GM19023 (cell line): ENCODE data around the gene PCSK5.
"Not testable (repeated sequence)": the region's sequence is repeated elsewhere in the genome, so short reads cannot be mapped to it uniquely, and the experiment has no call there.

ENCODE experiments used
- ATAC-seq: cut with Tn5 transposase; IDR thresholded peaks from one replicate; pipeline ENCODE4 v1.9.1; 2021; ENCODE audit warnings: mild to moderate bottlenecking, moderate library complexity; ENCODE audit not compliant: unreplicated experiment

The PCSK5 gene

DNA sequence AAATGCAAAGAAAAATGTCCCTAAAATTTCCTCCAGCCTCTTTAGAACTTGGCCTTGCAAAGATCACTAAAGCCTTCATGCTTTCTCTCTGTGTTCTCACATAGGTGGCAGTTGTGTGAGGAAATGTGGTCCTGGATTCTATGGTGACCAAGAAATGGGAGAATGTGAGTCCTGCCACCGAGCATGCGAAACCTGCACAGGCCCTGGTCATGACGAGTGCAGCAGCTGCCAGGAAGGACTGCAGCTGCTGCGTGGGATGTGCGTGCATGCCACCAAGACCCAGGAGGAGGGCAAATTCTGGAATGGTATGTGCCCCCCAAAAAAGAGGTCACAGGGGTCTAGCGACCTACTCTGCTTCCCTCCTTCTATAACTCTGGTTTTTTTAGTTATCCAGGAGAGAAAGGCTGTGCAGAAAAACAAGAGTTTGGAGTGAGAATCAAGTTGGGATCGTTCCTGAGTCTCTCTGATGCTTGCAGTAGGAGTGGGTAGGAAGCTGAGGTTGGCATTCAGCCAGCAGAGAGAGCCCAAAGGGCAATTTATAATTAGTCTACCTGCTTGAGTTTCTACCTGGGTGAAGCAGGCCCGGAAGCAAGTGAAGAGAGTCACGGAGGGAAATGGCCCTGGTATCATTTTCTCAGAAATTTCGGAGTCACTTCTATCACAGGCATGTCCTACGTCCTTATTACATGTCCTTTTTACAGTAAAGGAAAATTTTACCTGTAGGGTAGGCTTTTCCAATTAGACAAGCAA is 406.3 kb downstream of the PCSK5 start:
- no peak for ATAC-seq

DNA sequence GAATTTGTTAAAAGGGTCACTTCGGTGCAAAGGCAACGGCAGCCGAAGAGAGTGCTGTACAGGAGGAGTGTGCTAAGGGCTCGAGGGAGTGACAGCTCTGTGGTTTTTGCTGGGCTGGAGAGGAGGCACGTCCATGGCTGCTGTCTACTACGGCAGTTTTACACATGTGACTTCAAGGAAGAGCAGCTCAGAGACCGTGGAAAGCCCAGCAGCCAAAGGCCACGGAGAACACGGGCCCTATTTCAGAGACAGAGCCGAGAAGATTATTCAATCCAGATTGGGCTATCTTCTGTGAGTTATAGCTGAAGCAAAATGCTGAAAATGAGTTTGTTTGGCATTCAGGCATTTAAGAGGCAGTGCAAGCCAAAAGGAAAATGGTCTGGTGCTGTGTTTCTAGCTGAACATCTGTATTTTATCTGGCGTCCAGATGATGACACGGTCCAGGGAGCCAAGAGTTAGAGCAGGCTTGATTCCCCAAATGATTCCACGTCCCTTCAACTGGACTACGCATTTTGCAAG is 407.3 kb downstream of the PCSK5 start:
- ATAC-seq = no peak

DNA sequence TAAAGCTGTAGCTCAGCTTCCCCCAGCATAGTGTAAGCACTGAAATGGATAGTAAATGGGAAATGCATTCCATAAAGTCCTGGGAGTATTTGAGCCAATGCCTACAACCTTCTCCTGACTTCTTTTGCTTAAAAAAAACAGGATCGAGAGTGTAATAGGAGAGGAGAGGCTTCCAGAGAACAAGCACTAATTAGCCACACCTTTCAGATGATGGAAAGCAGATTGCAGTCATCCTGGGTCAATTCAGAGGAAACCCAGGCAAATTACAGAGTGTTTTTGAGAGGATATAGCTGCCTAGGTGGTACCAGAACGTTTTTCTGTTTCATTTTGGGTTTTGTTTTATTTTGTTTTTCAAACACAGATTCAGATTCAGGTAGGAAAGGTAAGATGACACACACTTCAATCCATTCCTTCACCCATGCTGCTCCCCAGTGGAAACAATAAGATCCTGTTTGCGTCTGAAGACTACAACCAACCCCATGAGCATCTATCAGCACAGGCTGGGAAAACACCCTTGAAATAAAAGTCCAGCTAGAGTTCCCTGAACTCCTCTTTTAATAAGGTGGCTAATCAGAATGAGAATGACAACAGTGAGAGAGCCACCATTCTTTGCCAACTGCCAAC is 408.2 kb downstream of the PCSK5 start:
- no peak for ATAC-seq

DNA sequence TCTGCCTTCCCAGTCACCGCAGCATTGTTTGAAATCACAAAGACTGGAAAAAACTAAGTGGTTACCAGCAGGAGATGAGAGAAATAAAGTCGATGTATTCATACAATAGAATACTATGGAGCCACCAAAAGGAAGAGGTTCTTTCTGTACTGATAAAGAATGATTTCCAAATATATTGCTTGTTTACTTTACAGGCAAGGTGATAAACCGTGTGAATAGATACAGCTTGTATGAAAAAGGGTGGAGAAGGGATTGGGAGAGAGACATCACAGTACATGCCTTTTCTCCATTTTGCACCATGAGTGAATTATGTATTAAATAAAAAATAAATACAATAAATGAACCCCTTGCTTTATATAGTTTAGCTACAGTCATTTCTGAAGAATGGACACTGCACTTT is 412.1 kb downstream of the PCSK5 start:
- ATAC-seq = no peak

DNA sequence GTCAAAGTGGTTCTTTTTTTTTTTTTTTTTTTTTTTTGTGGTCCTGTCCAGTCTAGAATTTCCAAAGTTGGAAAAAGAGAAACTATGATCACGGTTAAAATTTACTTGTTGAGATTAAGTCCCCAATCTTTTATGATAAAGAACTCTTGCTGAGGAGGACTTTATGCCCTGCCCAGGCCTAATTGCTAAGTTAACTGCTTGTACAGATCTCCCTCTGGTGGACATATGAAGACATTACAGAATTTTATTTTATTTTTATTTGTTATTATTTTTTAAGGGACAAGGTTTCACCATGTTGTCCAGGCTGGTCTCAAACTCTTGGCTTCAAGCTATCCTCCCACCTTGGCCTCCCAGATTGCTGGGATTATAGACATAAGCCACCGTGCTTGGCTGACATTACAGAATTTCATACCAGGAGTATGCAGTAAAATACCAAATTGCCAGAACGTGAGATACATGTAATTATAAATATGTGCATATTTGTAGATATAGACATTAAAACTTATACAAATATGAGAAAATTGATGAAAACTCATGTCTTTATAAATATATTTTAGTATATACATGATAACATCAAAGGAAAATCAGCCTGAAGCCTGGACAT is 412.6 kb downstream of the PCSK5 start:
- ATAC-seq = no peak

DNA sequence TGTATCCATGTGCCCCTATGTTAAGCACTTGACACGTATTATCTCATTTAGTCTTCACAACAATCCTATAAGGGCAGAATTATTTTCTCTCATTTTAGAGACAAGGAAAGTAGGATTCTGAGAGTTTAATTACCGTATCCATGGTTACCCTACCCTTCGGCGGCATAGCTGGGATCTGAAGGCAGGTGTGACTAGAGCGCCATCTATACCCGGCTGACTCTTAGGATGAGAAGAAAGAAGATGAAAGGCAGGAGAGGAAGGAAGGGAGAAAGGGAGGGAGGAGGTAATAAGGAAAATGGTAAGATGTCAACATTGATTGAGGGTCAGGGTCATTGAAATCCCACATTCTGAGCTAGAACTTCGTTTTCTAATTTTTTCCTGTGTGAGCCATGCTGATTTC is 416.6 kb downstream of the PCSK5 start:
- not testable (repeated sequence) for ATAC-seq

DNA sequence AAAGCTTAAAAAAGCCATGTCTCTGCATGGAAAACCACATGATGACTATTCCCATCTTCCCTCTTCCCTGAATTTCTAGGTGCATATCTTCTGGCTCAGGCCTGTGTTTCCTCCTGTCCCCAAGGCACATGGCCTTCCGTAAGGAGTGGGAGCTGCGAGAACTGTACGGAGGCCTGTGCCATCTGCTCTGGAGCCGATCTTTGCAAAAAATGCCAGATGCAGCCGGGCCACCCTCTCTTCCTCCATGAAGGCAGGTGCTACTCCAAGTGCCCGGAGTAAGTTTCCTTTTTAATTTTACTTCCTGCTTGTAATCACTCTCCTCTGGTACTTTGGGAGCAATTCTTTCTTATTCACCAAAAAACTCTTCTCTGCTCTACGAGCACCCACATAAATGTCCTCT is 420.1 kb downstream of the PCSK5 start:
- no peak for ATAC-seq

DNA sequence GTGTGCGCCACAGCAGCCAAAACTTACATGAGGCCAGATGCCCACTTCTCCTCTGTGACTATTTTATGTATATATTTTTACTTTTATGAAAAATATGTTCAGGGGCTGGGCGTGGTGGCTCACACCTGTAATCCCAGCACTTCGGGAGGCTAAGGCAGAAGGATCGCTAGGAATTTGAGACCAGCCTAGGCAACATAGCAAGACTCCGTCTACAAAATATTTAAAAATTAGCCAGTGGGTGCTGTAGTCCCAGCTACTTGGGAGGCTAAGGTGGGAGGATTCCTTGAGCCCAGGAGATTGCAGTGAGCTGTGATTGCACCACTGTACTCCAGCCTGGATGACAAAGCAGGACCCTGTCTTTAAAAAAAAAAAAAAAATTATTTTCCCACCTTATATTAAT is 420.5 kb downstream of the PCSK5 start:
- ATAC-seq = no peak

DNA sequence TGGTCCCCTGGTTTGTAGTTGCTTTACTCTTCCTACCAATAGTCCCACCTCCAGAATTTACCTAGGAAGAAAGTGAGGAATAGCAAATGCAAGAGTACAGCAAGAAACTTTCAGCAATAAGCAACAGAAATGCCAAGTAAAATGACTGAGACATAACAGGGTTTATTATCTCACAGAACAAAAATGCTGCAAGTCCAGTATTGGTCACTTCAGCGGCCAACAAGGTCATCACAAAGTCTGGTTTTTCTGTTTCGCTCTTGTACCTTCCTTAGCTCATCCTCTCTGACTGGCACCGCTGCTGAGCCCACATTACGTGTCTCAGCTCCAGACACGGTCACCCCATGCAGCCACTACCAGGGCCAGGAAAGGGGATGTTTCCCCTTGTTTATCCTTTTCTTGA is 421.1 kb downstream of the PCSK5 start:
- ATAC-seq = no peak

DNA sequence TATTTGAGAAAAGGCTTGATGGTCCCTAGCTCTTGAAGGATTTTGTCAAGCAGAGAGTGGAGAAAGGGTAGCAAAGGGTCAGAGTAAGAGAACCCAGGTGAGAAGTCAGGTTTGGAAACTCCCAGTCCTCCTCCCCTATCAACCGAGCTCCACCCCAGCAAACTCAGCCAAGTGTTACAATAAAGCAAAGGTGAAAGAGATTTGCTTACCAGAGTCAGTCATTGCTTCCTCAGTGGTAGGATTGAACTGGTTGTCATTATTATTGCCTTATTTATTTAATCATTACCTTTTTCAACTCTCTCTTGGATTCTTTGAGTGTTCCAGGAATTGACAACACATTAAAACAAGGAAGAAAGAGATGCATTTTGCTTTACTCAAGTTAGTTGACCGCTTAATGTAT is 423.3 kb downstream of the PCSK5 start:
- no peak for ATAC-seq

DNA sequence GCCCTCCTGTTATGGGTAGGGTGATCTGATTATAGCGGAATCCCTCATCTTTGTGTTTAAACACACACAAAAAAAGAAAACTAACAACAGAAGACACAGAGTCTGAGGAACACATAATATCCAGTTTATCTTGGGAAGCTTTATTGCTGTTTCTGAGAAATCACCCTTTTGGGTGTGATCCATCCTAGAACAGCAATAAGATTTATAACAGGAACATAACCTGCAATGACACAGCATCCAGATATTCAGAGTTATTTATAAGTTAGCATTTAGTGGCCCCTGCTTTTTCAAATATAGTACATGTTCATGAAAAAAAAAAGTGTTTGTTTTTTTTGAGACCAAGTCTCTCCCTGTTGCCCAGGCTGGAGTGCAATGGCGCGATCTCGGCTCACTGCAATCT is 423.8 kb downstream of the PCSK5 start:
- no peak for ATAC-seq

DNA sequence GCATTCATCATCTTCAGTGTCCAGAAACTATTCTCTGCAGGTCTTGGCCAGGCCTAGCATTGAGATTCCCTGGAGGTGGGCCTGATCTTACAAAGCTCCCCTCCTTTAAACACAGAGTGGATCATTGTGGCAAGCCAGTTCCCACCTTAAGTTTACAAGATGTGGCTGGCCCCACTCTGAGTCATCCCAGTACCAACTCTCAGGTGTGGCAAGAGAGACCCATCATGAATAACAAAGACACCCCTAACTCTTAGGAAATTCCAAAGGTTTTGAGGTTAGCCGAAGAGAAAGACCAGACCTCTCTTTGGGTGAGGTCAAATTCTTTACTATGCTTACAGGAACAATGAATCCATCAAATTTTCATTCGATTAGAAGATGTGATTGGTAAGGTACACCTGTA is 425.6 kb downstream of the PCSK5 start:
- no peak for ATAC-seq

DNA sequence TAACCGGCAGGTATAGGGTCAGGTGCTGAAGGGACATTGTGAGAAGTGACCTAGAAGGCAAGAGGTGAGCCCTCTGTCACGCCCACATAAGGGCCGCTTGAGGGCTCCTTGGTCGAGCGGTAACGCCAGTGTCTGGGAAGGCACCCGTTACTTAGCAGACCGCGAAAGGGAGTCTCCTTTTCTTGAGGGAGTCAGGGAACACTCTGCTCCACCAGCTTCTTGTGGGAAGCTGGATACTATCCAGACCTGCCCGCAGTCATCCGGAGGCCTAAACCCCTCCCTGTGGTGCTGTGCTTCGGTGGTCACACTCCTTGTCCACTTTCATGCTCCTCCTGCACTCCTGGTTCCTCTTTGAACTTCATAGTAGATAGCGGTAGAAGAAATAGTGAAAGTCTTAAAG is 429.0 kb downstream of the PCSK5 start:
- not testable (repeated sequence) for ATAC-seq

DNA sequence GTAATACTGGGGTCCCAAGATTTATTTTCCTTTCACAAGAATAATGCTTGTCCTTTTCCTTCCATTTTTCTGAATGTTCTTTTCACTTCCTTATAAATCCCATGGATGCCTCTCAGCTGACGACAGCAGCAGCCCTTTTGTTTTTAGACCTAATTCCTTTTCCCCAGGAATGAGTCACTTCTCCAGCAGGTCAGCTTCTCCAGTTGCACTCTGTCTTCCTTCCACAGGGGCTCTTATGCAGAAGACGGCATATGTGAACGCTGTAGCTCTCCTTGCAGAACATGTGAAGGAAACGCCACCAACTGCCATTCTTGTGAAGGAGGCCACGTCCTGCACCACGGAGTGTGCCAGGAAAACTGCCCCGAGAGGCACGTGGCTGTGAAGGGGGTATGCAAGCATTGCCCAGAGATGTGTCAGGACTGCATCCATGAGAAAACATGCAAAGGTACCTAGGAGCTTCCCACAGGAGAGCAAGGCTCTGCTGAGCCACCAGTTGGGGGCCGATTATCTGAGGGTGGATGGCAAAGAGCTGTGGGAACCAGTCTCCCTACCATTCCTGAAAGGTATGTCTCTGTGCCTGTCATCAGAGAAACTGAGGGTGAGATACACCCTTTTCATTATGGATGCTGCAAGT is 430.8 kb downstream of the PCSK5 start:
- no peak for ATAC-seq

DNA sequence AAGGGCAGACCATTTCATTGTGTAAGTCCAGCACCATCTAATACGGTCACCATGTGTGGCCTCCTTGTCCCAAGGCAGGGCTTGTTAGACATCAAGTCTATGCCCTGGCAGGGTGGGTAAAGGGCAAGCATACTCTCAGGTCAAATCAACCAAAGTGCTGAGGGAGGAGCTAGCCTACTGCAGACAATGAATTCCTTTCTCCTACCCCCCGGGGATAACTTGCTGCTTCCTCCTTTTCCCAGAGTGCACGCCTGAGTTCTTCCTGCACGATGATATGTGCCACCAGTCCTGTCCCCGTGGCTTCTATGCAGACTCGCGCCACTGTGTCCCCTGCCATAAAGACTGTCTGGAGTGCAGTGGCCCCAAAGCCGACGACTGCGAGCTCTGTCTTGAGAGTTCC is 432.3 kb downstream of the PCSK5 start:
- ATAC-seq = no peak

DNA sequence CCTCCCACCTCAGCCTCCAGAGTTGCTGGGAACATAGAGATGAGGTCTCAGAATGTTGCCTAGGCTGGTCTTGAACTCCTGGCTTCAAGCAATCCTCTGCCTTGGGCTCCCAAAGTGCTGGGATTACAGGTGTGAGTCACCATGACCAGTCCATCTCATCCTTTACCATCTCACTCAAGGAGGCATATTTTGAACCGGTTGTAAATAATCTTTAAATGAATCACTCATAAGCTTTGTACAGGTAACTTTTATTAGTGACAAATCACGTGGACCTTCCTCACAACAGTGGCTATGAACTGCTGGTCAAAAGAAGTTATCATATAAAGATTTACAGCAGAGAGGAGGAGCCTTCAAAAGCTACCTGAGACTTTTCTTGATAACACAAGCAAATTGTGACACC is 433.0 kb downstream of the PCSK5 start:
- ATAC-seq = no peak

DNA sequence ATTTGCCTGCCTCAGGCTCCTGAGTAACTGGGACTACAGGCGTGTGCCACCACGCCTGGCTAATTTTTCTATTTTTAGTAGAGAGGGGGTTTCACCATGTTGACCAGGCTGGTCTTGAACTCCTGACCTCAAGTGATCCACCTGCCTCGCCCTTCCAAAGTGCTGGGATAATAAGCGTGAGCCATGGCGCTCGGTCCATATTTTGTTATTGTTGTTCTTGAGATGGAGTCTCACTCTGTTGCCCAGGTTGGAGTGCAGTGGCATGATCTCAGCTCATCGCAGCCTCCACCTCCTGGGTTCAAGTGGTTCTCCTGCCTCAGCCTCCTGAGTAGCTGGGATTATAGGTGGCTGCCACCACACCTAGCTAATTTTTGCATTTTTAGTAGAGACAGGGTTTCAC is 433.6 kb downstream of the PCSK5 start:
- not testable (repeated sequence) for ATAC-seq

DNA sequence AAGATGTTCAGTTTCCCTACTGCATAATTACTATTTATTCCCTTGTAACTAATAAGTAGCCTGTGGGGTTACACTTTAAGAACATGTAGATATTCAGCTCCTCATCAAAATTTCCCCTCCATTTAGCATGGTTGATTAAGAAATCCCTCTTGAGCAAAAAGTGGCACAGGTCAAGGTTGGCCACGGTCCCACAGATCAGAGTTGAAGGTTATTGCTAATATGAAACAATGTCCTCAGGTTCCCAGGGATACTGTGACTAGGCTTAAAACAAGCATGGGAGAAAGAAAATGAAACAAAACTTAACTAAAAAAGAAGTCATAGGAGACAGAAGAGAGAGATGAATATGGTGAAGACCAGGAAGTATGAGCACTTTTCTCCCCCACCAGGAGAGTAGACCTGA is 439.6 kb downstream of the PCSK5 start:
- no peak for ATAC-seq

DNA sequence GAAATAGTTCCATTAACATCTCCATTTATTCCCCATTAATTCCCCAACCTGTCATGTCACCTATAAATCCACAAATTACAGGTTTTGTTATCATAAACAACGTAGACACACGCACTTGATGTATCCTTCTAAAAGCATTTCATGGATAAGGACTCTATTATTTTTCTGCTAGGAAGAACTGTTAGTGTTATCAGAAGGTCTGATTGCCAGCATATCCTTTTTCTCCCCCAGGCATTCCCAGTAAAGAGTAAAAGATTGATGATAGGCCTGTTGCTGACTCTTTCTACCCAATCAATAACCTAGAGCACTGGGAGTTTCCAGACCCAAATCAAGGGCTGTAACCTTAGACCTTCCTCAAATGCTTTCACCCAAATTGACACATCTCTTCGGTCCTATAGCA is 442.9 kb downstream of the PCSK5 start:
- ATAC-seq = no peak

DNA sequence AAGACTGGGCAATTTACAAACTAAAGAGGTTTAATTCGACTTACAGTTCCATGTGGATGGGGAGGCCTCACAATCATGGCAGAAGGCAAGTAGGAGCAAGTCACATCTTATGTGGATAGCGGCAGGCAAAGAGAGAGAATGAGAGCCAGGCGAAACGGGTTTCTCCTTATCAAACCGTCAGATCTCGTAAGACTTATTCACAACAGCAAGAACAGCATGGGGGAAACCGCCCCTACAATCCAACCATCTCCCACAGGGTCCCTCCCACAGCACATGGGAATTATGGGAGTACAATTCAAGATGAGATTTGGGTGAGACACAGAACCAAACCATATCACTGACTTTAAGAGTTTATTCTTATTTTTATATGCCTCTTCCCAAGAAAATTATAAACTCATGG is 443.5 kb downstream of the PCSK5 start:
- no peak for ATAC-seq

DNA sequence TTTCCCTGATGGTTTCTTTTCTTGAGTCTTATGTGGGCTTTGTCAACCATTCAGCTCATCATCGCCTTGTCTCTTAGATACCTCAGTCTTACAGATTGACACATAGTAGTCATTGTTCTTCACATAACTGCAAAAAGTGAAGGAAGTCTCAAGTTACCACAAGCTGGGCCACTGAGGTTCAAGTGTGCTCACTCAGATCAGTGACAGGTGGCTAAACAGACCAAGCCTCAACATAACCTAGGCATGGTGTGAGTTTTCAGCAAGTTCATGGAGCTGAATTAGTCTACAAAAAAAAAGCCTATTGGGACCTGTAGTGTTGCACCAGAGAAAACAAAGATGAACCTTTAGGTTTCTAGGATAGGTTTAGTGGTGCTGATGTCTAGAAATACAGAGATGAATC is 445.6 kb downstream of the PCSK5 start:
- ATAC-seq = no peak

DNA sequence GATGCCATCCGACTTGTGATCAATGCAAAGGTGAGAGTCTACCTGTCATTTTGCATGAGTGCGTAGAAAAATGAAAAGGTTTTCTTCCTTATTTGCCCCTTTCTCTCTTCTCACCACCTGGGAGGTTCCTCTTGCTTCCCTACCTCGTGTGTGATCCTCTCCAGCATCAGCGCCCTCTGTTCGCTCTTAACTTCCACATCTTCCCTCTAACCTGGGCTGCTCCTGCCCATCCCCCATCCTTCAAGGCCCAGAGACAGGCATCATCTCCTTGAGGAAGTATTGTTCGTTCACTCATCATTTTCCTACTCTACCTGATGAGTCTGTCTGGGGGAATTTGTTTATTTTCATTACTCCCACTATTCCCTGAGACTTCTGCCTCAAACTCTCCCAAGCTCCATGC is 447.9 kb downstream of the PCSK5 start:
- ATAC-seq = no peak
